AG09309 (cell line): ENCODE results near the gene PCDH9.

Experiments used
- DNase-seq: peaks from one replicate; pipeline ENCODE4 v3.0.0-alpha.2; 2010; ENCODE audit warnings: low read depth
- H3K4me3 ChIP-seq: 2 replicates; pipeline ENCODE4 v1.5.1; 2011; ENCODE audit warnings: mild to moderate bottlenecking, low read depth, low read length, moderate library complexity; ENCODE audit not compliant: control insufficient read depth
- CTCF ChIP-seq: IDR thresholded peaks from 2 replicates; pipeline ENCODE4 v1.5.1; 2011; ENCODE audit warnings: mild to moderate bottlenecking, low read depth, low read length, inconsistent platforms; ENCODE audit not compliant: insufficient read depth, control insufficient read depth; ENCODE audit errors: missing control alignments

PCDH9 gene

GRCh38 chr13:67077132-67077531, 153.0 kb downstream of the PCDH9 start:
- no peak for DNase-seq
- TF ChIP-seq CTCF = no peak
- H3K4me3 ChIP-seq = no peak overlapping the region

- DNase-seq = no peak
- H3K4me3 ChIP-seq = no peak overlapping the region
- TF ChIP-seq CTCF = no peak
Observed at GRCh38 chr13:67076378-67076777, 153.8 kb downstream of the PCDH9 start.

GRCh38 chr13:67075239-67075638, 154.9 kb downstream of the PCDH9 start:
- DNase-seq = no peak
- H3K4me3 ChIP-seq = no peak overlapping the region
- no peak for TF ChIP-seq CTCF

GRCh38 chr13:67071918-67072598, 158.1 kb downstream of the PCDH9 start:
- no peak for DNase-seq
- no peak for TF ChIP-seq CTCF
- H3K4me3 ChIP-seq = no peak overlapping the region

GRCh38 chr13:67070306-67070705, 159.8 kb downstream of the PCDH9 start:
- no peak for DNase-seq
- no peak for TF ChIP-seq CTCF
- H3K4me3 ChIP-seq = no peak overlapping the region

- DNase-seq = no peak
- no peak overlapping the region for H3K4me3 ChIP-seq
- TF ChIP-seq CTCF = no peak
Observed at GRCh38 chr13:67069117-67069767, 160.9 kb downstream of the PCDH9 start.
